ENCODE data around the gene DLD.

DLD gene

GRCh38 chr7:107926481-107926880 lies 35.5 kb downstream of the DLD start:
- H3K4me3 ChIP-seq (ENCODE audit: low read length), result no peak overlapping the region
- no peak for TF ChIP-seq CTCF (IDR thresholded peaks at IDR 0.05; ENCODE audit: insufficient read depth, low read depth, low read length, missing control alignments)
- DNase-seq (ENCODE audit: low read depth), result no peak

- no peak for TF ChIP-seq CTCF (IDR thresholded peaks at IDR 0.05; ENCODE audit: insufficient read depth, low read depth, low read length, missing control alignments)
- DNase-seq (ENCODE audit: low read depth), result no peak
- H3K4me3 ChIP-seq (ENCODE audit: low read length), result no peak overlapping the region
These were observed 40.9 kb downstream of the DLD start for GRCh38 chr7:107931740-107932515.

- DNase-seq (ENCODE audit: low read depth), result no peak
- no peak overlapping the region for H3K4me3 ChIP-seq (ENCODE audit: low read length)
- TF ChIP-seq CTCF (IDR thresholded peaks at IDR 0.05; ENCODE audit: insufficient read depth, low read depth, low read length, missing control alignments), result no peak
These were observed 41.8 kb downstream of the DLD start for GRCh38 chr7:107932805-107933204.

GRCh38 chr7:107933386-107934013 lies 42.5 kb downstream of the DLD start:
- no peak overlapping the region for H3K4me3 ChIP-seq (ENCODE audit: low read length)
- no peak for TF ChIP-seq CTCF (IDR thresholded peaks at IDR 0.05; ENCODE audit: insufficient read depth, low read depth, low read length, missing control alignments)
- no peak for DNase-seq (ENCODE audit: low read depth)

GRCh38 chr7:107934991-107935770 lies 44.2 kb downstream of the DLD start:
- TF ChIP-seq CTCF (IDR thresholded peaks at IDR 0.05; ENCODE audit: insufficient read depth, low read depth, low read length, missing control alignments), result no peak
- DNase-seq (ENCODE audit: low read depth), result no peak
- no peak overlapping the region for H3K4me3 ChIP-seq (ENCODE audit: low read length)

- no peak overlapping the region for H3K4me3 ChIP-seq (ENCODE audit: low read length)
- no peak for DNase-seq (ENCODE audit: low read depth)
- no peak for TF ChIP-seq CTCF (IDR thresholded peaks at IDR 0.05; ENCODE audit: insufficient read depth, low read depth, low read length, missing control alignments)
These were observed 45.3 kb downstream of the DLD start for GRCh38 chr7:107936312-107936711.
